ENCODE data around the gene TAF3.

TAF3 gene

GRCh38 chr10:8034466-8035005 is 216.2 kb downstream of the TAF3 start:
- no peaks in the 10 kb centered on the region for H3K9me3 ChIP-seq
- H3K36me3 ChIP-seq (replicated peaks), result no peaks in the 10 kb centered on the region
- DNase-seq (ENCODE audit: low spot score in 2 of 2), result no peak
- in situ Hi-C loops (cut with MboI; ENCODE audit: low sequenced_read_pairs), result no loop called here
- H3K27me3 ChIP-seq (ENCODE audit: low read depth), result peaks cover 17% of the 10 kb centered on the region
- H3K4me1 ChIP-seq, result peaks cover 1% of the 10 kb centered on the region; the same call in 1 of the 2 replicates
- H3K4me3 ChIP-seq, result no peak overlapping the region

- H3K4me1 ChIP-seq, result peaks cover 7% of the 10 kb centered on the region; the same call in 1 of the 2 replicates
- H3K36me3 ChIP-seq (replicated peaks), result no peaks in the 10 kb centered on the region
- no peak for DNase-seq (ENCODE audit: low spot score in 2 of 2)
- H3K4me3 ChIP-seq, result no peak overlapping the region
- in situ Hi-C loops (cut with MboI; ENCODE audit: low sequenced_read_pairs), result no loop called here
- peaks cover 21% of the 10 kb centered on the region for H3K27me3 ChIP-seq (ENCODE audit: low read depth)
- no peaks in the 10 kb centered on the region for H3K9me3 ChIP-seq
These were observed 216.8 kb downstream of the TAF3 start for GRCh38 chr10:8035006-8035640.

- in situ Hi-C loops (cut with MboI; ENCODE audit: low sequenced_read_pairs), result no loop called here
- Histone ChIP-seq H3K27me3 (ENCODE audit: low read depth) (peaks cover 26% of the 10 kb centered on the region), H3K36me3 (replicated peaks) (no peaks in the 10 kb centered on the region), H3K4me3 (no peak overlapping the region), H3K4me1 (peaks cover 7% of the 10 kb centered on the region; the same call in 1 of the 2 replicates), H3K9me3 (no peaks in the 10 kb centered on the region)
- DNase-seq (ENCODE audit: low spot score in 2 of 2), result no peak
These were observed 217.6 kb downstream of the TAF3 start for GRCh38 chr10:8035641-8036470.

DNA sequence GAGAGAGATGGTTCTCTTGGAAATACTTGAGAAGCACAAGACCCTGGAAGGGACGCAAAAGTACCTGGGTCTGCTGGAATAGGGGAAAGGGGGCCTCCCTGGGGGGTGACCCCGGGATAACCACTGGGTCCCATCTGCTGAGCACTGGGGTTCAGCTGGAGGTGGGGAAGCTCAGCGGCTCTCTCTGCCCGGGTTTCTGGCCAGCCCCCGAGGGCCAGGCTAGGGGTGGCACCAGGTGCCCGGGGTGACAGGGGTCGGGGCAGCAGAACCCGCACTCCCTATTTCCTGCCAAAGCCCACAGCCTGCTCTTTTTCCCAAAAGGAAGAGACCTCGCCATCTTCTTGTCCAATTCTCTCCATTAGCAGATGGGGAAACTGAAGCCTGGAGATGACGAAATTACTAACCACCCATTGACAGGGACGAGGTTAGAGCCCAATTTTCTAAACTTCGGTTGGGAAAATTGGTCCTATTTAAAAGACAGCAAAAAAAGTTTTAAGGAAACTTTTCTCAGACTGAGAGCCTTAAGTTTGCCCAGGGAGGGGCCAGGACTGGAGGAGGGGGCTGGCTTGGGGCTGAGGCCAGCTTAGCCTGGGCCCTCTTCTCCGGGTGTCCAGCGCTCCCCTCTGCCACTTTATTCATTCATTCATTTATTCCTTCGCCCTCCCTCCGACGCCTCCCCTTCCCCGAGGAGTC is 218.3 kb downstream of the TAF3 start:
- Histone ChIP-seq H3K9me3 (no peaks in the 10 kb centered on the region), H3K4me3 (no peak overlapping the region), H3K27me3 (ENCODE audit: low read depth) (peaks cover 26% of the 10 kb centered on the region), H3K36me3 (replicated peaks) (no peaks in the 10 kb centered on the region), H3K4me1 (peaks cover 7% of the 10 kb centered on the region; the same call in 1 of the 2 replicates)
- in situ Hi-C loops (cut with MboI; ENCODE audit: low sequenced_read_pairs), result no loop called here
- DNase-seq (ENCODE audit: low spot score in 2 of 2), result no peak

- no peak for DNase-seq (ENCODE audit: low spot score in 2 of 2)
- Histone ChIP-seq H3K36me3 (replicated peaks) (no peaks in the 10 kb centered on the region), H3K27me3 (ENCODE audit: low read depth) (peaks cover 26% of the 10 kb centered on the region), H3K4me1 (peaks cover 7% of the 10 kb centered on the region; the same call in 1 of the 2 replicates), H3K4me3 (no peak overlapping the region), H3K9me3 (no peaks in the 10 kb centered on the region)
- in situ Hi-C loops (cut with MboI; ENCODE audit: low sequenced_read_pairs), result no loop called here
These were observed 219.0 kb downstream of the TAF3 start for GRCh38 chr10:8037199-8037801.

DNA sequence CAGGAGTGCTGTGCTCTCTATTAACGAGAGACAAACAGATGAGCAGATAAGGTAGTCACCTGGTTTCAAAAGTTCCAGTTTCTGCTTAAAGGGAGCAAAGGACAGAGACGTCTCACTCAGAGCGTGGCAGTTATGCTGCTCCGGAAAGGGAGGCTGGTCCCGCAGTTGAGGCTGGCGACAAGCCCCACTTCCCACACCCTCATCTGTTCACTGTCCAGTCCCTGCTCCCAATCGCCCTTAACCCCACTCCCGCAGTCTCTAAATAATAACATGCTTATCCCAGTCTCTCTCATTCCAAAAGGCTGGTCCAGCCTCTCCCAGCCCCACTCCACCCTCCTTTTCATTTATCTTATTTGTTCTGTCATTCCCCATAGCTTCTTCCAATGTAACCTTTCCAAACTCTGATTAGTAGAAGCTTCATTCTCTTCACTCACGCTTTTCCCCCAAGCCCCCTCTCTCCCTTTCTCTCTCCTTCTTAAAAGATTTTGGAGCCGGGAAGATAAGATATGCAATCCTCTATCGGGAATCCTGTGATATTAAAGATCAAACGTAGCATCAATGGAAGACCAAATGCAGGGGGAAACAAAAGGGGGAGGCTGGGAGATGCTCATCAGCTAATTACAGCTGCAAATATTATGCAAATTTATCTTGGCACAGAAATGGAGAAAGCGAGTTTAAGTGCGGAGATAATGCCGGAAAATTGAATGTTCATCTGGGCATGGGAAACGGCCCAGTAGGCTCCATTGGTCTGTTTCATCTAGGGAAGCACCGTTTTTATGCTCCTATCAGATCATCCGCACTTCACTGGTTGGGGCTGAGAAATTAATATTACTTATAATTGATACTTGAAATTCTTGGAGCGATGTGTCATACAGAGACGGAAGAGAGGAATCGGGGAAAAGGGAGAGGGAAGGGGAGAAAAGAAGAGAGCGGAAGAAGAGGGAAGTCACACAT is 219.9 kb downstream of the TAF3 start:
- Histone ChIP-seq H3K4me3 (no peak overlapping the region), H3K27me3 (ENCODE audit: low read depth) (peaks cover 26% of the 10 kb centered on the region), H3K4me1 (peaks cover 7% of the 10 kb centered on the region; the same call in 1 of the 2 replicates), H3K36me3 (replicated peaks) (no peaks in the 10 kb centered on the region), H3K9me3 (no peaks in the 10 kb centered on the region)
- no peak for DNase-seq (ENCODE audit: low spot score in 2 of 2)
- in situ Hi-C loops (cut with MboI; ENCODE audit: low sequenced_read_pairs), result no loop called here

- Histone ChIP-seq H3K4me1 (peaks cover 7% of the 10 kb centered on the region; the same call in 1 of the 2 replicates), H3K27me3 (ENCODE audit: low read depth) (peaks cover 26% of the 10 kb centered on the region), H3K9me3 (no peaks in the 10 kb centered on the region), H3K36me3 (replicated peaks) (no peaks in the 10 kb centered on the region), H3K4me3 (no peak overlapping the region)
- DNase-seq (ENCODE audit: low spot score in 2 of 2), result no peak
- in situ Hi-C loops (cut with MboI; ENCODE audit: low sequenced_read_pairs), result no loop called here
These were observed 221.1 kb downstream of the TAF3 start for GRCh38 chr10:8039321-8039881.

- H3K4me1 ChIP-seq, result peaks cover 10% of the 10 kb centered on the region; the same call in 1 of the 2 replicates
- no peaks in the 10 kb centered on the region for H3K36me3 ChIP-seq (replicated peaks)
- H3K9me3 ChIP-seq, result no peaks in the 10 kb centered on the region
- no peak for DNase-seq (ENCODE audit: low spot score in 2 of 2)
- in situ Hi-C loops (cut with MboI; ENCODE audit: low sequenced_read_pairs), result no loop called here
- H3K4me3 ChIP-seq, result no peak overlapping the region
- peaks cover 26% of the 10 kb centered on the region for H3K27me3 ChIP-seq (ENCODE audit: low read depth)
These were observed 222.3 kb downstream of the TAF3 start for GRCh38 chr10:8040651-8041050.

DNA sequence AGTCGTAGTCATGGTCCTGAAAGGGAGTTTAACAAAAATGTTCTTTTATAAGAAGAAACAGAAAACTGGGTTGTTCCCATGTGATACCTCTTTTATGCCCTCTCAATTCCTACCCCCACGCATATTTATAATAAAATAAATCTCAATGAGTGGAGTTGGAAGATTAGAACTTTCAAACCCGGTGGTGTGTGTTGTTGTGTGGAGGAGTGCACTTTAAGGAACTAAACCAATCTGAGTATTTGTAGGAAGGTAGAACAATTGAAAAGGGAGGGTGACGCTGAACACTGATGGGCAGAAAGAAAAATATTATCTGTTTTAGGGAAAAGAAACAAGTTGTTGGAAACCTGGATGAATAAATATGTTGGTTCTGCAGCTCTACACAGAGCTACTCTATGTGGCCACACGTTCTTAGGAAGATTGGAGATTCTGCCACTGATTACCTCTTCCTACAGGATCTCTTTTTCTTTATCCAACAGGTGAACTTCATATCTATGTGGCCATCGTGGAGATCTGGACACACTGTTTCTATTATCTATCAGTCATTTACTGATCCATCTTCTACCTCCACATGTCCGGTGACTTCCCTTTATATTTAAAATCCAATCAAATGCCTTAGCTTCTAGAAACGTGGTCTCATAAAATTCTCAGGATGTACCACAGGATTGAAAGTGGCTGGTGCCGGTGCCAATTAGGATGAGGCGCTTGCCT is 223.1 kb downstream of the TAF3 start:
- no peak for DNase-seq (ENCODE audit: low spot score in 2 of 2)
- H3K27me3 ChIP-seq (ENCODE audit: low read depth), result peaks cover 26% of the 10 kb centered on the region
- no peaks in the 10 kb centered on the region for H3K9me3 ChIP-seq
- H3K36me3 ChIP-seq (replicated peaks), result no peaks in the 10 kb centered on the region
- no peak overlapping the region for H3K4me3 ChIP-seq
- in situ Hi-C loops (cut with MboI; ENCODE audit: low sequenced_read_pairs), result no loop called here
- H3K4me1 ChIP-seq, result peaks cover 10% of the 10 kb centered on the region; the same call in 1 of the 2 replicates

GRCh38 chr10:8041992-8042720 is 223.9 kb downstream of the TAF3 start:
- no peaks in the 10 kb centered on the region for H3K9me3 ChIP-seq
- H3K4me1 ChIP-seq, result peaks cover 14% of the 10 kb centered on the region
- in situ Hi-C loops (cut with MboI; ENCODE audit: low sequenced_read_pairs), result no loop called here
- H3K27me3 ChIP-seq (ENCODE audit: low read depth), result peaks cover 26% of the 10 kb centered on the region
- no peak for DNase-seq (ENCODE audit: low spot score in 2 of 2)
- no peaks in the 10 kb centered on the region for H3K36me3 ChIP-seq (replicated peaks)
- H3K4me3 ChIP-seq, result no peak overlapping the region

- in situ Hi-C loops (cut with MboI; ENCODE audit: low sequenced_read_pairs), result no loop called here
- DNase-seq (ENCODE audit: low spot score in 2 of 2), result no peak
- Histone ChIP-seq H3K4me3 (no peak overlapping the region), H3K27me3 (ENCODE audit: low read depth) (peaks cover 24% of the 10 kb centered on the region), H3K9me3 (no peaks in the 10 kb centered on the region), H3K4me1 (peaks cover 22% of the 10 kb centered on the region), H3K36me3 (replicated peaks) (no peaks in the 10 kb centered on the region)
These were observed 224.6 kb downstream of the TAF3 start for GRCh38 chr10:8042721-8043568.

All from HAP-1 (cell line).